ENCODE results near the gene UBR4.

Gene UBR4

DNA sequence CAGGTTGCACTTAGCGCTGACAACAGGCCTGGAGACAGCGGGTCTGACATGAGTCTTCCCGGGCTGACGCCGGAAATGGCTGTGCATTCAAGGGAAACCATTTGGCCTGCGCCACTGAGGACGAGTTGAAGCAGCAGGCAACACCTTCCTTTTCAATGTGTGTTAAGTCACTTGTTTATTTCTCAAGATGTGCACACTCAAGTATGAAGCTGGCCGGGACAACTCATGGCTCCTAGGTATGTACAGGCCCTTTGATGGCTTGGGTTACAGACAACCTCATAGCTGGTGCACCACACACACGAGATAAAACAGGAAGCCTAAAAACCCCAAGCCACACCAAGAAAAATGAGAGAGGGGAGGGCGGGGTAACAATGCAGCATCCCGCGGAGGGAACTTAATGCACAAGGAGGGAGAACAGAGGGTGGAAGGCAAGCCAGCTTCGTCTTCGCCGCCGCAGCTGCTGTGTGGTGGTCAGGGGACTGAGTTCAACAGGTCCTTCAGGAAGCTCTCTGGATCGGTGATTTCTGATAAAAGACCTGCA is 135.6 kb downstream of the UBR4 start:
- no peak for DNase-seq (ENCODE audit: low spot score)
- TF ChIP-seq, protein P1, sequence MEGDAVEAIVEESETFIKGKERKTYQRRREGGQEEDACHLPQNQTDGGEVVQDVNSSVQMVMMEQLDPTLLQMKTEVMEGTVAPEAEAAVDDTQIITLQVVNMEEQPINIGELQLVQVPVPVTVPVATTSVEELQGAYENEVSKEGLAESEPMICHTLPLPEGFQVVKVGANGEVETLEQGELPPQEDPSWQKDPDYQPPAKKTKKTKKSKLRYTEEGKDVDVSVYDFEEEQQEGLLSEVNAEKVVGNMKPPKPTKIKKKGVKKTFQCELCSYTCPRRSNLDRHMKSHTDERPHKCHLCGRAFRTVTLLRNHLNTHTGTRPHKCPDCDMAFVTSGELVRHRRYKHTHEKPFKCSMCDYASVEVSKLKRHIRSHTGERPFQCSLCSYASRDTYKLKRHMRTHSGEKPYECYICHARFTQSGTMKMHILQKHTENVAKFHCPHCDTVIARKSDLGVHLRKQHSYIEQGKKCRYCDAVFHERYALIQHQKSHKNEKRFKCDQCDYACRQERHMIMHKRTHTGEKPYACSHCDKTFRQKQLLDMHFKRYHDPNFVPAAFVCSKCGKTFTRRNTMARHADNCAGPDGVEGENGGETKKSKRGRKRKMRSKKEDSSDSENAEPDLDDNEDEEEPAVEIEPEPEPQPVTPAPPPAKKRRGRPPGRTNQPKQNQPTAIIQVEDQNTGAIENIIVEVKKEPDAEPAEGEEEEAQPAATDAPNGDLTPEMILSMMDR (IDR thresholded peaks at IDR 0.05; ENCODE audit: extremely low read depth, missing control alignments), result no peak

DNA sequence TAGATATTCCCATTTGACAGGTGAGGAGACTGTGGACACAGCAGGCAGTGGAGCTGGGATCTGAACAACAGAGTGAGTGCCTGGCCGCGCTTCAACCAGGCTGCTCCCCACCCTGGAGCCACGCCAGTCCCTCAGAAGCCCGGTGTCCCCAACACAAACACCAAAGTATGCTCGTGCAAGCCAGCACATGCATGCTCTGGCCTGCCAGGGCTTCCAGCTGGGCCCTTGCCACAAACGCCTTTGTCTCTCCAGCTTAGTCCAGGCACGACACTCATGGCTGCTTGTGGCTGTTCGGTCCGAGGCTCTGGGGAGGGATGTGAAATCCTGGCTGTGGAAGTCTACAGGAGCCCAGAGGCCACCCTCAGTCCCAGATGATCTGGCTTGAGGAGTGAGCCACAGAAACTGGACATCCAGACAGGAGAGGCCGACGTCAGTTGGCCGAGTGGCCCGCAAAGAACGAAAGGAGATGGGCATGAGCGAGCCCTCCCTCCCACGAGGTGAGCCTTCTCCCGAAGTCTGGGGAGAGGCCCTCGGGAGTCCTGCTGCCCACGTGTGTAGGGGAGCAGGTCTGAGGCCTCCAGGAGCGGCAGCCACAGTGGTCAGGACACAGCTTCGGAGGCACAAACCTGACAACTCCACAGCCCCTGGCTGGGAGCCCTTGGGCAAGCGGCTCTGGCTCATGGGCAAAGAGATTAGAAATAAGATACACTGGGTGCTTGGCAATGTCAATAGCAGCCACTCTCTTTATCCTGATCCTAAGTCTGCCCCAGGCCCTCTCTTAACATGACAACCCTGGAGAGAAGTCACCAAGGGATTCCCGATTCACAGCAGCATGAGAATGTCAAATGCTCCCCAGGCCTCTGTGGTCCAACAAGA is 136.5 kb downstream of the UBR4 start:
- no peak for DNase-seq (ENCODE audit: low spot score)

DNA sequence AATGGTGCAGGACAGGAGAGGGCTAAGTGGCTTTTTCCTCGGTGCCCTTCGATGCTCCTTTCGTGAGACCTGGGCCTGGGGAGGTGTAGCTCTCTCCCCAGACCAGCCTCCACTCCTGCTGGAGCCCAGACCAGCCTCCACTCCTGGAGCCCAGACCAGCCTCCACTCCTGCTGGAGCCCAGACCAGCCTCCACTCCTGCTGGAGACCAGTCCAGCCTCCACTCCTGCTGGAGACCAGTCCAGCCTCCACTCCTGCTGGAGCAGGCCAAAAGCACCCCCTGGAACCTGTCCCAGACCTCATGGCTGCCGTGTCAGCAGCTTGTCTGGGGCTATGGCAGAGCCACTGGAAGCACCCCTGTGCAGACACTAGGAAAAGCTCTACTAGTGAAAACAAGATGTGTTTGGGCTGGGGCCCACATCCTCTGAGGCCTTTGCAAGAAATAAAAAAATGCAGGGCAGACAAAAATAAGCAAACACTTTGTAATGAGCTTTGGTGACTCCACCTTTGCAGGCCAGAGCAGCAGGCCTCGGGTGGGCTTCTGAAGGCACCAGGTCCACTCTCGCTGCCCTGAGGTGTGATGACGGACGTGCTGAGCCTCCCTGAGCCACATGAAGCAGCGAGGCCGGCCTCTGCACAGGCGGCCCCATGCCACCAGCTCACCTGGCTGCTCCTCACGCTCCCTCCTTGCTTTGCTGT is 137.6 kb downstream of the UBR4 start:
- no peak for DNase-seq (ENCODE audit: low spot score)
- TF ChIP-seq, protein P1 (IDR thresholded peaks at IDR 0.05; ENCODE audit: extremely low read depth, missing control alignments), result no peak

More for the DNA sequence above, 136.5 kb downstream of the UBR4 start:
- TF ChIP-seq, protein P1 (IDR thresholded peaks at IDR 0.05; ENCODE audit: extremely low read depth, missing control alignments), result no peak

DNA sequence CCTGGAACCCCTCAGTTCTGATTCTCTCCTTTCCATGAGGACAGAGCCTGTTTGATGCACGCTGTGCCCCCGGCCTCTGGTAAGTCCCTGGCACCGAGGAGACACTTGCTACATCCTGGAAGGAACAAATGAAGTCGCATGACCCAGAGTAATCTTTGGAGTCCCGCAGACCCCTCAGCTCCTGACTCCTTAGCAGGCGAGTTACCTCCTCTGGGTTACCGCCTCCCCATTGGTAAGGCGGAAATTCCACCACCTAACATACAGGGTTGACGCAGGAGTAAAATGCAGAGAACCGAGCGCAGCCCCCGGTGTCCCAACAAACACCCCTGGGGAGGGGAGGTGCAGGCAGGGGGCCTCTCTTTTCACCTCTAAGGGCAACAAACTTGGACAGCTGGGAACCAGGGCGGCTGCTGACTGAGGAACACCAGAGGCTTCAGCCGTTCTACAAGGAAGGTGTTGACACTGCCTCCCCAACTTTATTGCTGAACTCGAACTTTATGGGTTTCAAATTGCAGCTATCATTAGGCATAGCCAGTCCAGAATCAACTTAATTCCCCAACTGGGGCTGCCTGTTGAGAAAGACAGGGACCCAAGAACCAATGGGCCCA is 138.3 kb downstream of the UBR4 start:
- DNase-seq (ENCODE audit: low spot score), result no peak
- TF ChIP-seq, protein P1 (IDR thresholded peaks at IDR 0.05; ENCODE audit: extremely low read depth, missing control alignments), result no peak

DNA sequence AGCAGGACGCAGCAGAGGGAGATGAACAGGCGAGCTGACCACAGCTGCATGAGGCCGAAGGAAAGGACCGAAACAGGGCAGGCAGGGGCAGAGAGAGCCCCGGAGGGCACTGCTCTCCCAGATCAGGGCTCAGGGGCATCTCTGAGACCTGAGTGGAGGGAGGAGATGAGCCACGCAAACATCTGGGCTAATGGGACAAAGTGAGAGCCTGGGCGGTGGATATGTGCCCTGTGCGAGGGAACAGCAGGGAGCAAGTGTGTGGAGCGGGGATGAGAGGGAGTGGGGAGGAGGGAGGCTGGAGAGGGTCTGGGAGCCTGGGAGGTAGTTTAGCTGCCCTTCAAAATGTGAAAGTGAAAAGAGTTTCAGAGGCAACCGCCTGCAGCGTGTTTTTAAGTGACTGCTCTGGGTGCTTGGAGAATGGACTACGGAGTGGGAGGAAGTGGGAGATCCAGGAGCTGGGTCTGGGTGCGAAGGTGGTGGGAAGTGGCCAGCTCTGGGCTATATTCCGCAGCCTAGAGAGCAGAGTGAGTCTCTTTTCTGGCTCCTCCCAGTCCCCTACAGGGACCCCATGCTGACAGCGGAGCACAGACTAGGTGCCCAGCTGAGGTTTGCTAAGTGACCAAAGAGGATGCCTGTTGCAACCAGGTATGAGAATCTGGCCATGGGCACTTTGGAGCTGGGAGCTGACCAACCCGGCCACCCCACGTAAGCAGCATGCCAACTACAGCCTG is 139.0 kb downstream of the UBR4 start:
- no peak for DNase-seq (ENCODE audit: low spot score)

DNA sequence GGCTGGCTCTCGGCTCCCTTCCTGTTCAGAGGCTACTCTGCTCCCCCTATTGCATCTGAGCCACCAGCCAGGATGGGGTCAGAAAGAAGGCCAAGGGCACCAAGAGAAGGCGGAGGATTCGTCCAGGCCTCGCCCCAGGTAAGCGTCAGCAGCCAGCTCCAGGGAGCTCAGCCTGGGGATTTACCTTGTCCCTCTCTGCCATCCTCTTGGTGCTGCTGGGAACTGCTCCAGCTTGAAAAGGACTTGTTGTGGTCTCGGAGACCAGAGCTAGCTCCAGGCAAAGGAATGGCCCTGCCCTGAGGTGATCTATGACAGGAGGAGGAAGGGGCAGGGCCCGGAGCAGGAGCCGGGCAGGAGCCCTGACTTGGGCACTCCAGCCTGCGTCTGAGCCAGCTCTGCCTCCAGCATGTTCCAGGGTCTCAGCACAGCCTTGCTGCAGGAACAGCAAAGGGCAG is 139.8 kb downstream of the UBR4 start:
- TF ChIP-seq, protein P1 (IDR thresholded peaks at IDR 0.05; ENCODE audit: extremely low read depth, missing control alignments), result no peak
- no peak for DNase-seq (ENCODE audit: low spot score)

More for the DNA sequence above, 139.0 kb downstream of the UBR4 start:
- TF ChIP-seq, protein P1 (IDR thresholded peaks at IDR 0.05; ENCODE audit: extremely low read depth, missing control alignments), result no peak

All from GM20000 (cell line).